ENCODE results near the gene PASK. TPM values are rescaled to one million over a fixed set of nuclear protein-coding genes. Genes with fewer than 3 reads are reported as not detected.
A peak's percentile ranks its signal among the peaks of the same experiment; 100 is the strongest.

The PASK gene
- total RNA-seq, 1 experiment from 2014 or later, result 45.8 TPM

DNA sequence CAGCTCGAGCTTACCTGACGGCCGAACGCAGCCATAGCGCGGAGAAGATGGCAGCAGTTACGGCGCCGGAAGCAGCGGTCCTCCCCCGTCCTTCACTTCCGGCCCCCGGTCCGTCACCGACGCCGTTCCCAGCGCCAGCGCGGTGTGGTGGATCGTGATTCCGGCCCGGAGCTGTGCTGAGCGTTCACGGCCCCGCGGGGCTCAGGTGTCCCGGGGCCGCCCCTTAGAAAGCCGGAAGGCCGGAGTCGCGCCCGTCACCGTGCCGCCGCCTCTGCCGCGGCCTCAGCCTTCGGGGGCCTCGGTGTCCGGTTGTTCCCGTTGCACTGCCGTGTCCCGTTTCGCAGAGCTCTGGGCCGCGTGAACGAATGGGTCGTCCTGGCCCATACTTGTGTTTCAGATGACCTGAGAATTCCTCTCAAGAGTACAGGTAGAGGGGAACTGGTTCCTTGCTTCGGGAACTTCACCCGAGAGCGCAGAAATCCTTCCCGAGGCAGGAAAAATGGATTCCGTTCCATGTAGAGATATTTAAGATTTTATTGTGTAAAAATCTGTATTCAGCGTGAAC lies 47.0 kb downstream of the PASK start, which contains the start of gene MTERF4 (continued):
- TF ChIP-seq EZH2phosphoT487 (IDR thresholded peaks at IDR 0.05; ENCODE audit: borderline replicate concordance) (no peak), TCF7L2 (IDR thresholded peaks at IDR 0.05; ENCODE audit: borderline replicate concordance, extremely low read depth, insufficient read depth, insufficient read length) (peak; percentile 61), FOSL1 (IDR thresholded peaks at IDR 0.05; ENCODE audit: low read depth) (no peak)

- peaks cover 25 to 27% of the 10 kb centered on the region in 2 experiments for H3K36me3 ChIP-seq (ENCODE audit: control insufficient read depth in 1 of 2, insufficient read depth in 2 of 2, low read length in 2 of 2)
- no TSS peak for BruUV-seq (replicated peaks)
- H3K27ac ChIP-seq (ENCODE audit: low read depth, low read length), result no peak overlapping the region
- RAD21 ChIA-PET (ENCODE audit: low non-redundant PET in 1 of 2, low total read pairs in 2 of 2, uncharacterized antibody in 2 of 2, unreplicated experiment in 2 of 2), result no interaction called here
- H3K4me3 ChIP-seq (replicated peaks in 1 of 2; ENCODE audit: low read depth in 1 of 2, low read length in 2 of 2), result no peak overlapping the region
- POLR2A ChIA-PET, result no interaction called here
- CTCF ChIA-PET, result no interaction called here
- no peaks in the 10 kb centered on the region for H4K20me1 ChIP-seq (ENCODE audit: insufficient read depth)
- no peak for TF ChIP-seq SRF (IDR thresholded peaks at IDR 0.05; ENCODE audit: low read depth)
- no peak for TF ChIP-seq ZNF274 (IDR thresholded peaks at IDR 0.05; ENCODE audit: low read depth, low read length)
- TF ChIP-seq, protein P1, sequence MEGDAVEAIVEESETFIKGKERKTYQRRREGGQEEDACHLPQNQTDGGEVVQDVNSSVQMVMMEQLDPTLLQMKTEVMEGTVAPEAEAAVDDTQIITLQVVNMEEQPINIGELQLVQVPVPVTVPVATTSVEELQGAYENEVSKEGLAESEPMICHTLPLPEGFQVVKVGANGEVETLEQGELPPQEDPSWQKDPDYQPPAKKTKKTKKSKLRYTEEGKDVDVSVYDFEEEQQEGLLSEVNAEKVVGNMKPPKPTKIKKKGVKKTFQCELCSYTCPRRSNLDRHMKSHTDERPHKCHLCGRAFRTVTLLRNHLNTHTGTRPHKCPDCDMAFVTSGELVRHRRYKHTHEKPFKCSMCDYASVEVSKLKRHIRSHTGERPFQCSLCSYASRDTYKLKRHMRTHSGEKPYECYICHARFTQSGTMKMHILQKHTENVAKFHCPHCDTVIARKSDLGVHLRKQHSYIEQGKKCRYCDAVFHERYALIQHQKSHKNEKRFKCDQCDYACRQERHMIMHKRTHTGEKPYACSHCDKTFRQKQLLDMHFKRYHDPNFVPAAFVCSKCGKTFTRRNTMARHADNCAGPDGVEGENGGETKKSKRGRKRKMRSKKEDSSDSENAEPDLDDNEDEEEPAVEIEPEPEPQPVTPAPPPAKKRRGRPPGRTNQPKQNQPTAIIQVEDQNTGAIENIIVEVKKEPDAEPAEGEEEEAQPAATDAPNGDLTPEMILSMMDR (IDR thresholded peaks at IDR 0.05 in 2 of 3, conservative IDR thresholded peaks at IDR 0.05 in 1 of 3; ENCODE audit: borderline replicate concordance in 1 of 3, insufficient read depth in 1 of 3, low read depth in 2 of 3, low read length in 2 of 3), result no peak
- no peak for TF ChIP-seq RAD21 (IDR thresholded peaks at IDR 0.05; ENCODE audit: low read depth)
- no peak for TF ChIP-seq CEBPB (IDR thresholded peaks at IDR 0.05; ENCODE audit: low read depth)
- no peak for TF ChIP-seq POLR2AphosphoS5 (IDR thresholded peaks at IDR 0.05; ENCODE audit: low read depth, low read length)
- TF ChIP-seq SP1 (IDR thresholded peaks at IDR 0.05; ENCODE audit: low read depth), result no peak
- no peak for TF ChIP-seq TCF7L2 (IDR thresholded peaks at IDR 0.05; ENCODE audit: borderline replicate concordance, extremely low read depth, insufficient read depth, insufficient read length)
- TF ChIP-seq SIN3A (IDR thresholded peaks at IDR 0.05; ENCODE audit: low read depth), result no peak
- intact Hi-C loops (cut with micrococcal nuclease), result no loop called here
- peaks cover 10 to 15% of the 10 kb centered on the region in 2 experiments for H3K4me1 ChIP-seq (ENCODE audit: control insufficient read depth in 1 of 2, insufficient read depth in 2 of 2, low read length in 2 of 2)
- H3K4me2 ChIP-seq (ENCODE audit: low read length), result no peak overlapping the region
- ATAC-seq (no peak), DNase-seq (ENCODE audit: low read depth, low spot score) (no peak)
- H3K79me2 ChIP-seq (ENCODE audit: insufficient read depth, low read length), result peaks cover 51% of the 10 kb centered on the region
- H3K27me3 ChIP-seq (ENCODE audit: insufficient read depth, low read length), result no peaks in the 10 kb centered on the region
- H2AFZ ChIP-seq (ENCODE audit: low read depth, low read length, poor library complexity, severe bottlenecking), result no peak overlapping the region
- H3K9me3 ChIP-seq (ENCODE audit: control insufficient read depth in 1 of 2, insufficient read depth in 1 of 2, low read depth in 1 of 2, low read length in 2 of 2), result no peaks in the 10 kb centered on the region
- no peak overlapping the region for H3K9ac ChIP-seq (ENCODE audit: low read length)
- H3K9me2 ChIP-seq (ENCODE audit: insufficient read depth), result no peaks in the 10 kb centered on the region
These were observed 50.0 kb downstream of the PASK start for GRCh38 chr2:241099246-241099645.

All from HCT116 (cell line).